H9 (cell line): ENCODE data around the gene SPATA16. TPM values are rescaled to one million over a fixed set of nuclear protein-coding genes. Genes with fewer than 3 reads are reported as not detected.
A peak's percentile ranks its signal among the peaks of the same experiment; 100 is the strongest.
"Not testable (repeated sequence)": the region's sequence is repeated elsewhere in the genome, so short reads cannot be mapped to it uniquely, and the experiment has no call there.

ENCODE experiments used
- DNase-seq: peaks from one replicate; pipeline ENCODE4 v3.0.0-alpha.2; 2017
- H2AFZ ChIP-seq: one replicate; pipeline ENCODE4 v1.6.1; 2013; ENCODE audit warnings: mild to moderate bottlenecking, low read length, control low read depth, moderate library complexity
- H2AK5ac ChIP-seq: 2 replicates; pipeline ENCODE4 v1.6.1; 2013; ENCODE audit warnings: low read length, control low read depth, mixed read lengths; ENCODE audit not compliant: insufficient read length
- H2BK120ac ChIP-seq: one replicate; pipeline ENCODE4 v1.6.1; 2013; ENCODE audit warnings: low read depth, mild to moderate bottlenecking, low read length, control low read depth, inconsistent platforms; ENCODE audit not compliant: poor library complexity, severe bottlenecking
- H2BK12ac ChIP-seq: 2 replicates; pipeline ENCODE4 v1.6.1; 2013; ENCODE audit warnings: low read length, control low read depth, mixed read lengths, low read depth; ENCODE audit not compliant: insufficient read length
- H2BK15ac ChIP-seq: 2 replicates; pipeline ENCODE4 v1.6.1; 2013; ENCODE audit warnings: low read depth, low read length, control low read depth
- H2BK20ac ChIP-seq: one replicate; pipeline ENCODE4 v1.6.1; 2013; ENCODE audit warnings: low read depth, mild to moderate bottlenecking, low read length, control low read depth, inconsistent platforms; ENCODE audit not compliant: poor library complexity, severe bottlenecking
- H2BK5ac ChIP-seq: 2 replicates; pipeline ENCODE4 v1.6.1; 2013; ENCODE audit warnings: low read length, control low read depth, mixed read lengths; ENCODE audit not compliant: insufficient read length
- H3K14ac ChIP-seq: 2 replicates; pipeline ENCODE4 v1.6.1; 2013; ENCODE audit warnings: low read length, control low read depth; ENCODE audit not compliant: insufficient read depth
- H3K18ac ChIP-seq: 2 replicates; pipeline ENCODE4 v1.6.1; 2013; ENCODE audit warnings: low read depth, mild to moderate bottlenecking, mixed read lengths, low read length, control low read depth; ENCODE audit not compliant: insufficient read length
- H3K23ac ChIP-seq: 2 replicates; pipeline ENCODE4 v1.6.1; 2013; ENCODE audit warnings: low read length, control low read depth, mixed read lengths, low read depth; ENCODE audit not compliant: insufficient read length
- H3K23me2 ChIP-seq: 2 replicates; pipeline ENCODE4 v1.6.1; 2013; ENCODE audit warnings: low read depth, mild to moderate bottlenecking, mixed read lengths, low read length, control low read depth; ENCODE audit not compliant: insufficient read length, poor library complexity, severe bottlenecking
- H3K27ac ChIP-seq: 2 replicates; pipeline ENCODE4 v1.5.1; 2013; ENCODE audit warnings: low read length, control low read depth, mixed read lengths, low read depth; ENCODE audit not compliant: insufficient read length
- H3K27me3 ChIP-seq: 2 replicates; pipeline ENCODE4 v1.6.1; 2013; ENCODE audit warnings: low read length, control low read depth, inconsistent platforms; ENCODE audit not compliant: insufficient read depth
- H3K4ac ChIP-seq: 2 replicates; pipeline ENCODE4 v1.6.1; 2013; ENCODE audit warnings: low read depth, mild to moderate bottlenecking, control low read depth, inconsistent platforms, low read length, moderate library complexity
- H3K4me1 ChIP-seq: 2 replicates; pipeline ENCODE4 v1.6.1; 2013; ENCODE audit warnings: low read length, control low read depth, inconsistent platforms; ENCODE audit not compliant: insufficient read depth
- H3K4me2 ChIP-seq: 2 replicates; pipeline ENCODE4 v1.6.1; 2013; ENCODE audit warnings: low read length, control low read depth, mixed read lengths; ENCODE audit not compliant: insufficient read length, insufficient read depth
- H3K56ac ChIP-seq: 2 replicates; pipeline ENCODE4 v1.6.1; 2013; ENCODE audit warnings: low read depth, mild to moderate bottlenecking, mixed read lengths, low read length, control low read depth; ENCODE audit not compliant: insufficient read length
- H3K79me1 ChIP-seq: 2 replicates; pipeline ENCODE4 v1.6.1; 2013; ENCODE audit warnings: low read depth, mild to moderate bottlenecking, moderate library complexity, low read length, control low read depth, inconsistent platforms; ENCODE audit not compliant: insufficient read depth, poor library complexity, severe bottlenecking
- H3K79me2 ChIP-seq: 2 replicates; pipeline ENCODE4 v1.6.1; 2013; ENCODE audit warnings: low read length, control low read depth, inconsistent platforms; ENCODE audit not compliant: insufficient read depth
- H3K9ac ChIP-seq: 2 replicates; pipeline ENCODE4 v1.6.1; 2013; ENCODE audit warnings: low read length, control low read depth, mixed read lengths; ENCODE audit not compliant: insufficient read length; ENCODE audit errors: extremely low read depth
- H3K9me3 ChIP-seq: one replicate; pipeline ENCODE4 v1.6.1; 2013; ENCODE audit warnings: low read depth, low read length, inconsistent platforms; ENCODE audit not compliant: control insufficient read depth
- H3T11ph ChIP-seq: one replicate; pipeline ENCODE4 v1.6.1; 2013; ENCODE audit warnings: mild to moderate bottlenecking, low read length, control low read depth, inconsistent platforms
- H4K20me1 ChIP-seq: one replicate; pipeline ENCODE4 v1.6.1; 2013; ENCODE audit not compliant: control insufficient read depth, insufficient read length, insufficient read depth
- H4K5ac ChIP-seq: 2 replicates; pipeline ENCODE4 v1.6.1; 2013; ENCODE audit warnings: low read depth, mild to moderate bottlenecking, mixed read lengths, low read length, control low read depth; ENCODE audit not compliant: insufficient read length
- H4K8ac ChIP-seq: replicated peaks from 2 replicates; pipeline ENCODE4 v1.6.1; 2013; ENCODE audit warnings: low read length, control low read depth, mixed read lengths, low read depth; ENCODE audit not compliant: insufficient read length
- H4K91ac ChIP-seq: 2 replicates; pipeline ENCODE4 v1.6.1; 2013; ENCODE audit warnings: low read depth, mild to moderate bottlenecking, moderate library complexity, mixed read lengths, low read length, control low read depth; ENCODE audit not compliant: insufficient read length
- H3K27ac Mint-ChIP-seq, 3 experiments: 2 replicates in 2 of 3; 3 replicates in 1 of 3; pipeline ENCODE4 v1.8.0; 2020 to 2021; ENCODE audit warnings: mixed read lengths in 3 of 3, mild to moderate bottlenecking in 1 of 3, moderate library complexity in 1 of 3
- H3K27me3 Mint-ChIP-seq: 2 replicates; pipeline ENCODE4 v1.8.0; 2021; ENCODE audit warnings: low read depth, mild to moderate bottlenecking, moderate library complexity, mixed read lengths
- H3K36me3 Mint-ChIP-seq, 3 experiments: 2 replicates in 2 of 3; 3 replicates in 1 of 3; pipeline ENCODE4 v1.8.0; 2020 to 2021; ENCODE audit warnings: low read depth in 3 of 3, mixed read lengths in 3 of 3; ENCODE audit not compliant: insufficient read depth in 1 of 3
- H3K4me1 Mint-ChIP-seq, 2 experiments: 2 replicates each; pipeline ENCODE4 v1.8.0; 2020; ENCODE audit warnings: mixed read lengths in 2 of 2
- H3K4me3 Mint-ChIP-seq, 2 experiments: 2 replicates in 1 of 2; 3 replicates in 1 of 2; pipeline ENCODE4 v1.8.0; 2020 to 2021; ENCODE audit warnings: mild to moderate bottlenecking in 2 of 2, mixed read lengths in 2 of 2, moderate library complexity in 1 of 2
- H3K9me3 Mint-ChIP-seq, 2 experiments: 2 replicates in 1 of 2; 3 replicates in 1 of 2; pipeline ENCODE4 v1.8.0; 2020; ENCODE audit warnings: mild to moderate bottlenecking in 2 of 2, mixed read lengths in 2 of 2, moderate library complexity in 1 of 2
- WGBS: extraction: QIAGEN DNeasy Blood & Tissue Kit; methylation state at CpG from one replicate; pipeline ENCODE4 v1.1.7; 2013; ENCODE audit warnings: missing lambda C conversion rate, low lambda C conversion rate, mixed read lengths; ENCODE audit not compliant: insufficient read length; ENCODE audit errors: extremely low coverage; 5-methylcytosine and 5-hydroxymethylcytosine counted together
- total RNA-seq: library from RNA; stranded (reverse); gene quantifications from 2 replicates; pipeline ENCODE4 v1.2.1, GENCODE V29; 2021
- TF ChIP-seq, protein P1 (sequence below): fragments of 200-600 bp; sonication (generic); conservative IDR thresholded peaks from 3 replicates; pipeline ENCODE4 v1.8.0; 2021; ENCODE audit warnings: antibody characterized with exemption, mild to moderate bottlenecking

SPATA16 gene
- total RNA-seq, 1 experiment from 2014 or later = not detected

DNA sequence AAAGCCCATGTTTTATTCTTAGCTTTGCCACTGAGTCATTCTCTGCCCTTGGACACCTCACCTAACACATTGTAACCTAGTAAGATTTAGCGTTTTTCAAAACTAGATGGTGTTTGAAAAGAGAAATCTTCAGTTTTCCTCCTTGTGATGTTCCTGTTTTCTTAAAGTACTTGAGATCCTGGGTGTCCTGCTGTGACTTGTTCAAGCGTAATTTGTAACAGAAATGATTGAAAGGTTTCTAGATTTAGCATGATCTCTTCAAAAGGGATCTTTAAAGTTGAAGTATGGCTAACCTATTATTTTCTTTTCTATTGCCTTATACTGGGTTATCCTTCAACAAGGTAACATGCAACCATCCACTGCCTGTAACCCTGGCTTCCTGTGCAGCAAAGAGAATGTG is 32.6 kb upstream of the SPATA16 start:
- no peak overlapping the region for H3K4me3 Mint-ChIP-seq
- H3K4me2 ChIP-seq = peak overlapping the region; percentile 55

DNA sequence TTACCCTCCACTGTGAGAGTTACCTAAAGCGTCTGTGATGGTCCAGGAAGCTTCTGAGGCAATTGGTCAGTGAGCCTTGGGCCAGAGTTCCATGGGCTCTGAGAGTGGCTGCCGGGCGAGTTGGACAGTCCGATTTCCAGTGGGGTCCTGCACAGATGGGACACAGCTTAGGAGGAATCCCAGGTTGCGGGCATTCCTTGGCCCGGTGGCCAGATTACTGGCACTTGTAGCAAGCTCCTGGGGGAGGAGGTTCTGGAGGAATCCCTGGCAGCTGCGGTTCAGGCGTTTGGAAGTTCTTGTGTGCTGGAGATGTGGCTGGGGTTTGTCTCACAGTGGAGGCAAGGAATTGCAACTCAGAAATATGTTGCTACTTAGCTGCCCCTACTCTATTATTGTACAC is 18.1 kb upstream of the SPATA16 start:
- not testable (repeated sequence) for H3K56ac ChIP-seq, H3K27ac Mint-ChIP-seq, H2AK5ac ChIP-seq, H3K23ac ChIP-seq, H3K4me3 Mint-ChIP-seq, H3K27me3 Mint-ChIP-seq, H3K9me3 ChIP-seq, H3K79me1 ChIP-seq, H3K9ac ChIP-seq, H3K79me2 ChIP-seq, H3K4me1 ChIP-seq, H2BK12ac ChIP-seq, H4K5ac ChIP-seq, H2BK5ac ChIP-seq, H4K91ac ChIP-seq, H2BK20ac ChIP-seq, H3K27me3 ChIP-seq, H3K18ac ChIP-seq, H3K27ac ChIP-seq, H2BK120ac ChIP-seq, H4K20me1 ChIP-seq, H3K23me2 ChIP-seq, H3K4me2 ChIP-seq, H3K14ac ChIP-seq, H3K4ac ChIP-seq, DNase-seq, H3T11ph ChIP-seq, H4K8ac ChIP-seq, H2AFZ ChIP-seq, H2BK15ac ChIP-seq
- peaks cover 13 to 15% of the 10 kb centered on the region in 2 experiments for H3K4me1 Mint-ChIP-seq
- no CpG with 5 or more reads among the region's 8 CpGs for WGBS
- peaks cover 0 to 14% (median 12%) of the 10 kb centered on the region in 3 experiments; a peak in 6 of 7 replicates for H3K36me3 Mint-ChIP-seq
- H3K9me3 Mint-ChIP-seq = peaks cover 9 to 12% of the 10 kb centered on the region in 2 experiments; a peak in 3 of 5 replicates

More for the DNA sequence above, 32.6 kb upstream of the SPATA16 start:
- Histone ChIP-seq H3K56ac (no peak overlapping the region), H4K8ac (no peak overlapping the region), H3K4ac (no peak overlapping the region), H3K14ac (no peak overlapping the region), H3K9ac (no peak overlapping the region), H3K23me2 (no peaks in the 10 kb centered on the region), H2AFZ (no peak overlapping the region), H2BK12ac (no peak overlapping the region), H4K20me1 (no peaks in the 10 kb centered on the region), H3K79me1 (no peaks in the 10 kb centered on the region), H2BK15ac (no peak overlapping the region), H2BK120ac (no peak overlapping the region), H3K18ac (no peak overlapping the region), H2BK5ac (no peak overlapping the region), H3K9me3 (no peaks in the 10 kb centered on the region), H3K79me2 (no peaks in the 10 kb centered on the region), H3K4me1 (peaks cover 4% of the 10 kb centered on the region; the same call in 1 of the 2 replicates), H4K5ac (no peak overlapping the region), H3K27me3 (no peaks in the 10 kb centered on the region), H2BK20ac (no peak overlapping the region), H3K23ac (no peak overlapping the region), H4K91ac (no peak overlapping the region), H2AK5ac (no peak overlapping the region), H3K27ac (peak overlapping the region; percentile 73), H3T11ph (no peak overlapping the region)
- TF ChIP-seq, protein P1, sequence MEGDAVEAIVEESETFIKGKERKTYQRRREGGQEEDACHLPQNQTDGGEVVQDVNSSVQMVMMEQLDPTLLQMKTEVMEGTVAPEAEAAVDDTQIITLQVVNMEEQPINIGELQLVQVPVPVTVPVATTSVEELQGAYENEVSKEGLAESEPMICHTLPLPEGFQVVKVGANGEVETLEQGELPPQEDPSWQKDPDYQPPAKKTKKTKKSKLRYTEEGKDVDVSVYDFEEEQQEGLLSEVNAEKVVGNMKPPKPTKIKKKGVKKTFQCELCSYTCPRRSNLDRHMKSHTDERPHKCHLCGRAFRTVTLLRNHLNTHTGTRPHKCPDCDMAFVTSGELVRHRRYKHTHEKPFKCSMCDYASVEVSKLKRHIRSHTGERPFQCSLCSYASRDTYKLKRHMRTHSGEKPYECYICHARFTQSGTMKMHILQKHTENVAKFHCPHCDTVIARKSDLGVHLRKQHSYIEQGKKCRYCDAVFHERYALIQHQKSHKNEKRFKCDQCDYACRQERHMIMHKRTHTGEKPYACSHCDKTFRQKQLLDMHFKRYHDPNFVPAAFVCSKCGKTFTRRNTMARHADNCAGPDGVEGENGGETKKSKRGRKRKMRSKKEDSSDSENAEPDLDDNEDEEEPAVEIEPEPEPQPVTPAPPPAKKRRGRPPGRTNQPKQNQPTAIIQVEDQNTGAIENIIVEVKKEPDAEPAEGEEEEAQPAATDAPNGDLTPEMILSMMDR = no peak
- H3K36me3 Mint-ChIP-seq = peaks cover 0 to 7% (median 0%) of the 10 kb centered on the region in 3 experiments; a peak in 1 of 7 replicates
- no peaks in the 10 kb centered on the region for H3K27me3 Mint-ChIP-seq
- no CpG with 5 or more reads among the region's 2 CpGs for WGBS
- peaks cover 22 to 24% of the 10 kb centered on the region in 2 experiments for H3K4me1 Mint-ChIP-seq
- no peaks in the 10 kb centered on the region; a peak in 1 of 5 replicates for H3K9me3 Mint-ChIP-seq
- no peak for DNase-seq
- peak overlapping the region; percentile 77 to 93 (median 80) for H3K27ac Mint-ChIP-seq
